ENCODE measurements around the gene ABCC1. TPM values are rescaled to one million over a fixed set of nuclear protein-coding genes. Genes with fewer than 3 reads are reported as not detected.

ABCC1 gene
- total and polyA plus RNA-seq, 2 of the 8 experiments (the other 6 are each of a cell fraction or from before 2014, with no cell fraction given), result 42.6 to 66.8 TPM

DNA sequence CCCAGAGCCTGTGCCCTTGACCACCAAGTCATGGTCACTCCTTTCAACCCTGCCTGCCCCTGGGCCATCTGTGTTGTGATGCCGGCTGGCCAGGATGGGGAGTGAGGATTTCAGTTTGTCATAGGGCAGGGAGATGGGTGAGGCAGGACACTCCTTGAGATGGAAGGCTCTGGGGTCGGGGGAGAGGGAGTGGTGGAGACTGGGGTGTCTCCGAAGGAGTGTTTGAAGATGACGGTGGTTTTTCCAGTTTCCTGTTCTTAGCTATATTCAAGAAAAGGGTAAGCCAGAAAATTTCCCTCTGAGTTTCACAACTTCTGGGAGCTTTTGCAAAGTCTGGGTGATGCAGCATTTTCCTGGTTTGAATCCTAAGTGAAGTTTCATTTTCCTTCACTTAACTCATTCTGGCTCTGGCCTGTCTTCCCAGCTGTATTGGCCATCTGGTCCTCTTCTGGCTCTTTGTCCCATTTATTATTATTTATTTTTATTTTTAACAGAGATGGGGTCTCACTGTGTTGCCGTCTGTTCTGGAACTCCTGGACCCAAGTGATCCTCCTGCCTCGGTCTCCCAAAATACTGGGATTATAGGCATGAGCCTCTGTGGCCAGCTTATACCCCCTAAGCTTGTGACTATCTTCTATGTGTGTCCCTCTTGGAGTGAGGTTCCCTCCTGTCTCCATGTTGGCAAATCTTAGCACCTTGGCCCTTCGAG lies 27.7 kb downstream of the ABCC1 start:
- peaks cover 3 to 46% (median 12%) of the 10 kb centered on the region in 4 experiments; a peak in 6 of 8 replicates for H3K36me3 ChIP-seq (ENCODE audit: control insufficient read depth in 2 of 4, insufficient read depth in 4 of 4, low read length in 3 of 4)
- WGBS, 2 experiments (ENCODE audit: extremely low coverage in 1 of 2, insufficient coverage in 1 of 2, insufficient read length in 1 of 2, insufficient replicate concordance in 2 of 2, low coverage in 1 of 2, low lambda C conversion rate in 2 of 2, missing lambda C conversion rate in 1 of 2), result 97% methylated on average over 7 of the region's 7 CpGs; no CpG with 5 or more reads in 1 of the 2 experiments
- no peak overlapping the region for H2AK5ac ChIP-seq (ENCODE audit: low read depth, low read length)
- H4K20me1 ChIP-seq (replicated peaks in 1 of 2; ENCODE audit: control insufficient read depth in 1 of 2, insufficient read depth in 2 of 2, low read length in 2 of 2), result peaks cover 0 to 15% of the 10 kb centered on the region in 2 experiments
- POLR2A ChIA-PET (ENCODE audit: partially characterized antibody), result interaction anchor here (0.9 kb wide), 1 partner anchor 11 kb away, joined by 3 read pairs; no protein-coding TSS in a partner anchor
- CTCF ChIA-PET (ENCODE audit: partially characterized antibody), result interaction anchor here (0.7 kb wide), 1 partner anchor 20 kb away, joined by 3 read pairs; no protein-coding TSS in a partner anchor
- no peak overlapping the region for H2BK5ac ChIP-seq (ENCODE audit: low read depth, low read length)
- H2AFZ ChIP-seq (ENCODE audit: low read length), result no peak overlapping the region
- H3K9me3 ChIP-seq (ENCODE audit: insufficient read depth in 2 of 2, low read depth in 1 of 2, low read length in 1 of 2), result peaks cover 33 to 40% of the 10 kb centered on the region in 2 experiments
- no peak overlapping the region for H4K8ac ChIP-seq (ENCODE audit: extremely low read depth, insufficient read depth, low read length)
- no peak overlapping the region for H3K23ac ChIP-seq (ENCODE audit: insufficient read length)
- peaks cover 5 to 12% (median 7%) of the 10 kb centered on the region in 4 experiments for H3K4me1 ChIP-seq (replicated peaks in 1 of 4; ENCODE audit: control insufficient read depth in 3 of 4, insufficient read depth in 4 of 4, low read length in 3 of 4)
- H2BK20ac ChIP-seq (ENCODE audit: low read length), result no peak overlapping the region
- H2BK12ac ChIP-seq (ENCODE audit: low read depth, low read length), result 0 out of 2 replicates have a peak overlapping the region, but pooled peaks have one; percentile 1
- peaks cover 33 to 96% of the 10 kb centered on the region in 2 experiments for H3K79me2 ChIP-seq (ENCODE audit: control insufficient read depth in 1 of 2, insufficient read depth in 2 of 2, low read length in 2 of 2)
- no peak overlapping the region for H4K91ac ChIP-seq (replicated peaks; ENCODE audit: insufficient read length, low read length)
- H3K4ac ChIP-seq (replicated peaks; ENCODE audit: insufficient read length, low read depth, low read length), result no peak overlapping the region
- H3K18ac ChIP-seq (ENCODE audit: extremely low read depth, low read length), result no peak overlapping the region
- H3K79me1 ChIP-seq (ENCODE audit: low read depth, low read length), result peaks cover 33% of the 10 kb centered on the region
- no peak overlapping the region for H3K4me3 ChIP-seq (ENCODE audit: extremely low read depth in 1 of 4, insufficient read depth in 2 of 4, low read depth in 3 of 4, low read length in 4 of 4)
- no peak overlapping the region for H3K56ac ChIP-seq (replicated peaks; ENCODE audit: insufficient read length, low read depth, low read length)
- no peak for DNase-seq (ENCODE audit: low read depth in 1 of 2, low spot score in 2 of 2)
- no peak for FAIRE-seq
- H3K14ac ChIP-seq (ENCODE audit: insufficient read length), result no peak overlapping the region
- no peak overlapping the region for H4K5ac ChIP-seq (ENCODE audit: insufficient read length, low read depth, low read length)
- no peak overlapping the region for H3K4me2 ChIP-seq (ENCODE audit: insufficient read depth in 1 of 2, low read depth in 2 of 2, low read length in 2 of 2)
- no peak overlapping the region for H3K9ac ChIP-seq (replicated peaks in 1 of 4; ENCODE audit: extremely low read depth in 1 of 4, low read depth in 3 of 4, low read length in 3 of 4)
- H2BK15ac ChIP-seq (ENCODE audit: low read length), result no peak overlapping the region
- no peak overlapping the region for H2BK120ac ChIP-seq (replicated peaks; ENCODE audit: low read depth, low read length)
- H3K27ac ChIP-seq (ENCODE audit: low read depth, low read length), result no peak overlapping the region
- no peaks in the 10 kb centered on the region for H3K27me3 ChIP-seq (replicated peaks in 1 of 4; ENCODE audit: control insufficient read depth in 3 of 4, extremely low read depth in 1 of 4, insufficient read depth in 3 of 4, low read length in 3 of 4)
- H3K23me2 ChIP-seq (ENCODE audit: low read depth, low read length), result no peaks in the 10 kb centered on the region
- no peak for TF ChIP-seq POLR2AphosphoS5 (IDR thresholded peaks at IDR 0.05; ENCODE audit: low read depth, low read length)
- TF ChIP-seq CBX8 (IDR thresholded peaks at IDR 0.05; ENCODE audit: borderline replicate concordance, low read depth, low read length), result no peak
